Measurements from ENCODE around the gene KCNK1.

KCNK1 gene

GRCh38 chr1:233572896-233573295 lies 41.0 kb upstream of the KCNK1 start:
- TF ChIP-seq CTCF (IDR thresholded peaks at IDR 0.05; ENCODE audit: control extremely low read depth, extremely low read depth, low read depth, missing control alignments), result no peak
- DNase-seq (ENCODE audit: extremely low spot score), result no peak
- ChIA-PET POLR2A (no interaction called here), CTCF (no interaction called here)

GRCh38 chr1:233575450-233575849 lies 38.5 kb upstream of the KCNK1 start:
- CTCF ChIA-PET, result interaction anchor here (0.9 to 1.4 kb wide), 3 partner anchors 8 to 22 kb away, joined by 3 to 4 read pairs (median 3); no protein-coding TSS in a partner anchor
- no peak for DNase-seq (ENCODE audit: extremely low spot score)
- POLR2A ChIA-PET, result no interaction called here
- no peak for TF ChIP-seq CTCF (IDR thresholded peaks at IDR 0.05; ENCODE audit: control extremely low read depth, extremely low read depth, low read depth, missing control alignments)

GRCh38 chr1:233582439-233582838 lies 31.5 kb upstream of the KCNK1 start:
- ChIA-PET CTCF (no interaction called here), POLR2A (no interaction called here)
- no peak for DNase-seq (ENCODE audit: extremely low spot score)
- TF ChIP-seq CTCF (IDR thresholded peaks at IDR 0.05; ENCODE audit: control extremely low read depth, extremely low read depth, low read depth, missing control alignments), result no peak

GRCh38 chr1:233584376-233584775 lies 29.5 kb upstream of the KCNK1 start:
- no peak for DNase-seq (ENCODE audit: extremely low spot score)
- POLR2A ChIA-PET, result no interaction called here
- TF ChIP-seq CTCF (IDR thresholded peaks at IDR 0.05; ENCODE audit: control extremely low read depth, extremely low read depth, low read depth, missing control alignments), result no peak
- CTCF ChIA-PET, result interaction anchor here (0.7 to 1.0 kb wide), 3 partner anchors 9 to 74 kb away, joined by 3 to 4 read pairs (median 3); no protein-coding TSS in a partner anchor

GRCh38 chr1:233584931-233585330 lies 29.0 kb upstream of the KCNK1 start:
- POLR2A ChIA-PET, result no interaction called here

GRCh38 chr1:233586301-233586700 lies 27.6 kb upstream of the KCNK1 start:
- DNase-seq (ENCODE audit: extremely low spot score), result no peak
- POLR2A ChIA-PET, result no interaction called here
- no peak for TF ChIP-seq CTCF (IDR thresholded peaks at IDR 0.05; ENCODE audit: control extremely low read depth, extremely low read depth, low read depth, missing control alignments)
- CTCF ChIA-PET, result interaction anchor here (1.3 kb wide), 1 partner anchor 30 kb away, joined by 3 read pairs; no protein-coding TSS in a partner anchor

More at GRCh38 chr1:233584931-233585330, 29.0 kb upstream of the KCNK1 start:
- CTCF ChIA-PET, result interaction anchor here (0.7 to 1.0 kb wide), 2 partner anchors 13 to 74 kb away, joined by 3 to 4 read pairs; no protein-coding TSS in a partner anchor
- TF ChIP-seq CTCF (IDR thresholded peaks at IDR 0.05; ENCODE audit: control extremely low read depth, extremely low read depth, low read depth, missing control alignments), result no peak
- no peak for DNase-seq (ENCODE audit: extremely low spot score)
